T-helper 2 cell treated with Interferon-gamma antibody and Interleukin-4, amounts not matched to agents 100 ng/mL and 5 ng/mL, for 36 hours (primary cell): ENCODE data around the gene NUMA1. TPM values are rescaled to one million over a fixed set of nuclear protein-coding genes. Genes with fewer than 3 reads are reported as not detected.

Experiments
- intact Hi-C: fragments of 100-400 bp; cut with micrococcal nuclease; formaldehyde crosslinking; loops from one replicate; pipeline ENCODE4 v1.15.1; 2023
- total RNA-seq: library from RNA; stranded (reverse); gene quantifications from 2 replicates; pipeline ENCODE4 v1.2.3, GENCODE V29; 2022

NUMA1 gene
- total RNA-seq, 1 donor from 2014 or later = 174 TPM

- intact Hi-C loops = no loop called here
Observed at GRCh38 chr11:72070491-72070890, 9.9 kb downstream of the NUMA1 start.

- intact Hi-C loops = no loop called here
Observed at GRCh38 chr11:72069787-72070251, 10.5 kb downstream of the NUMA1 start.

GRCh38 chr11:72069200-72069599, 11.1 kb downstream of the NUMA1 start:
- intact Hi-C loops = no loop called here

- intact Hi-C loops = no loop called here
Observed at GRCh38 chr11:72067676-72068075, 12.7 kb downstream of the NUMA1 start.

- intact Hi-C loops = no loop called here
Observed at GRCh38 chr11:72067266-72067665, 13.1 kb downstream of the NUMA1 start.

GRCh38 chr11:72066855-72067254, 13.5 kb downstream of the NUMA1 start:
- intact Hi-C loops = no loop called here

- intact Hi-C loops = no loop called here
Observed at GRCh38 chr11:72061739-72062396, 18.5 kb downstream of the NUMA1 start.

GRCh38 chr11:72058416-72059034, 21.8 kb downstream of the NUMA1 start:
- intact Hi-C loops = no loop called here

GRCh38 chr11:72048766-72049460, 31.4 kb downstream of the NUMA1 start:
- intact Hi-C loops = no loop called here

GRCh38 chr11:72045849-72046248, 34.5 kb downstream of the NUMA1 start:
- intact Hi-C loops = no loop called here

- intact Hi-C loops = loop anchor here (5.0 kb wide), 1 partner anchor 115 kb away; the partner anchor contains the start of genes RNF121 and XNDC1N
Observed at GRCh38 chr11:72042064-72042745, 38.1 kb downstream of the NUMA1 start.

GRCh38 chr11:72041364-72042063, 38.8 kb downstream of the NUMA1 start:
- intact Hi-C loops = loop anchor here (1.0 to 5.0 kb wide), 3 partner anchors 71 to 182 kb away; partner anchors contain the start of genes ANAPC15, RNF121 and XNDC1N

GRCh38 chr11:72040491-72041363, 39.6 kb downstream of the NUMA1 start:
- intact Hi-C loops = loop anchor here (1.0 to 5.0 kb wide), 4 partner anchors 40 to 183 kb away; partner anchors contain the start of genes ANAPC15, LRRC51, NUMA1 and RNF121

GRCh38 chr11:72039856-72040401, 40.4 kb downstream of the NUMA1 start:
- intact Hi-C loops = loop anchor here (1.0 to 5.0 kb wide), 3 partner anchors 40 to 113 kb away; partner anchors contain the start of genes ANAPC15, LRRC51, NUMA1 and RNF121

- intact Hi-C loops = no loop called here
Observed at GRCh38 chr11:72039031-72039855, 41.1 kb downstream of the NUMA1 start.

- intact Hi-C loops = no loop called here
Observed at GRCh38 chr11:72038491-72038890, 41.9 kb downstream of the NUMA1 start.

GRCh38 chr11:72037554-72038311, 42.6 kb downstream of the NUMA1 start:
- intact Hi-C loops = no loop called here

GRCh38 chr11:72036687-72037086, 43.7 kb downstream of the NUMA1 start:
- intact Hi-C loops = no loop called here
